ENCODE results near the gene ALG3. TPM values are rescaled to one million over a fixed set of nuclear protein-coding genes. Genes with fewer than 3 reads are reported as not detected.

Gene ALG3
- polyA plus RNA-seq, 1 experiment = 35.6 TPM

DNA sequence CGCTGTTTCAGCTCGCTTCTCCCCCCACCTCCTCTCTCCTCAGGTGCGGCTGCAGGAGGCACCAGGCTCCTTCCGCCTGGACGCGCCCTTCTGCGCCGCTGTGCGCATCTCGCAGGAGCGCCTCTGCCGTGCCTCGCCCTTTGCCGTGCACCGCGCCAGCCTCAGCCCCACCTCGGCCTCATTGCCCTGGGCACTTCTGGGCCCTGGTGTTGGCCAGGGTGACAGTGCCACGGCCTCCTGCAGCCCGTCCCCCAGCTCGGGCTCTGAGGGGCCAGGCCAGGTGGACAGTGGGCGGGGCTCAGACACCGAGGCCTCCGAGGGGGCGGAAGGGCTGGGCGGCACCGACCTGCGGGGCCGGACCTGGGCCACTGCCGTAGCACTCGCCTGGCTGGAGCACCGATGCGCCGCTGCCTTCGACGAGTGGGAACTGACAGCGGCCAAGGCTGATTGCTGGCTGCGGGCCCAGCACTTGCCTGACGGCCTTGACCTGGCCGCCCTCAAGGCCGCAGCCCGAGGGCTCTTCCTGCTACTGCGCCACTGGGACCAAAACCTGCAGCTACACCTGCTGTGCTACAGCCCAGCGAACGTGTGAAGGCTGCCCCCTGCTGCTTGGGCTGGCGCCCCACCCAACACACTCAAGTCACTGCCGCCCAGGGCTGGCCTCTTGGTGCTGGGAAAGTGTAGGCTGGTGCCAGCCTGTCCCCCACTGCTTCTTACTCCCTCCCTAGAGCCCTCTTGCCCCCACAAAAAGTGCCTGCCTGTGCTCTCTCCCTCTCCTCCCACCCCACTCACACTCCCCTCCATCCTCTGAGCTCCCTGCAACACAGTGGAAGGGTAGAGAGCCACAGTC lies 7.1 kb downstream of the ALG3 start:
- H3K27me3 ChIP-seq (ENCODE audit: control insufficient read depth, insufficient read depth, low read length) = peaks cover 11% of the 10 kb centered on the region
- ChIA-PET CTCF (interaction anchor here (1.8 to 3.0 kb wide), 3 partner anchors 9 to 346 kb away, joined by 4 to 20 read pairs (median 8); partner anchors contain the start of gene EEF1AKMT4), POLR2A (no interaction called here)
- H3K9me3 ChIP-seq (ENCODE audit: control insufficient read depth, insufficient read depth, low read length) = peaks cover 3% of the 10 kb centered on the region; the same call in 1 of the 2 replicates
- no peak for DNase-seq (ENCODE audit: low read depth, low spot score)
- no peak overlapping the region for H3K4me3 ChIP-seq (ENCODE audit: low read depth, low read length)
- H3K27ac ChIP-seq (ENCODE audit: low read depth, low read length) = no peak overlapping the region
- peak; percentile 61 for TF ChIP-seq CTCF (IDR thresholded peaks at IDR 0.05; ENCODE audit: low read depth, low read length)

- POLR2A ChIA-PET = interaction anchor here (0.6 kb wide), 1 partner anchor 436 kb away, joined by 3 read pairs; no protein-coding TSS in a partner anchor
- no peak for DNase-seq (ENCODE audit: low read depth, low spot score)
- CTCF ChIA-PET = interaction anchor here (0.6 to 3.0 kb wide), 4 partner anchors 9 to 345 kb away, joined by 3 to 20 read pairs (median 7); partner anchors contain the start of gene EEF1AKMT4
- peaks cover 3% of the 10 kb centered on the region; the same call in 1 of the 2 replicates for H3K9me3 ChIP-seq (ENCODE audit: control insufficient read depth, insufficient read depth, low read length)
- no peak overlapping the region for H3K4me3 ChIP-seq (ENCODE audit: low read depth, low read length)
- TF ChIP-seq CTCF (IDR thresholded peaks at IDR 0.05; ENCODE audit: low read depth, low read length) = no peak
- H3K27me3 ChIP-seq (ENCODE audit: control insufficient read depth, insufficient read depth, low read length) = peaks cover 14% of the 10 kb centered on the region
- no peak overlapping the region for H3K27ac ChIP-seq (ENCODE audit: low read depth, low read length)
Measured at GRCh38 chr3:184241141-184241446, 7.7 kb downstream of the ALG3 start.

DNA sequence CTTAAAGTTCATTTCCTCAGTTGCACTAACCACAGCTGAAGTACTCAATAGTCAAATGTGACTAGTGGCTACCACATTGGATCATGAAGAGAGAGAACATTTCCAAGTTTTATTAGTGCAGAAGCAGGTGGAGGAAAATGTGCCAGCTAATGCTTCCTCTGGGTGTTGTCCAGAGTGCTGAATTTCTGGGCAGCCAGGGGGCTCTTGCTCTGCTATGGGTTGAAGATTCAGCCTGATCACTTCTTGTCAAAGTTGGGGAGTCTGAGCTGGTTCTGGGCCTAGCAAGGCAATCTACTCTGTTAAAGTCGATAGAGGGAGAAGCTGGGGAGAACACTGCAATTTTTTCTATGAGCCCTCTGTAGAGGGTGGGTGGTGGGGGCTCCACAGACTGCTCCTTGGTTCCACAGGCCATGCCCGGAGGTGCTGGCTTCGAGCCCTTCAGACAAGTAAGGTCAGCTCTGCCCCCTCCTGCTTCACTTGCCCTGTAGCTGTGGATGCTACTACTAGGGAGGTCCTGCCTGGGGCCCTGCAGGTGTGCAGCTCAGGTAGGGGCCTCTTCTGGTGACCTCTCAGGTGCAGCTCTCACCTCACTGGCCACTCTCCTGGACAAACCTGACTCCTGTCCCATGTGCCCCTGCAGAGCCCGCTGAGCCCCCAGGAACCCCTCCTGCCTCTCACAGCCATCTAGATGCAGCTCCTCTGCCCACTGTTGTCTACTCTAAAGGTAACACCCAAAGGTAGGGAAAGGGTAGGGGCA lies 8.2 kb downstream of the ALG3 start:
- Histone ChIP-seq H3K4me3 (ENCODE audit: low read depth, low read length) (no peak overlapping the region), H3K9me3 (ENCODE audit: control insufficient read depth, insufficient read depth, low read length) (peaks cover 3% of the 10 kb centered on the region; the same call in 1 of the 2 replicates), H3K27me3 (ENCODE audit: control insufficient read depth, insufficient read depth, low read length) (peaks cover 14% of the 10 kb centered on the region), H3K27ac (ENCODE audit: low read depth, low read length) (no peak overlapping the region)
- no peak for DNase-seq (ENCODE audit: low read depth, low spot score)
- CTCF ChIA-PET = interaction anchor here (0.6 to 3.0 kb wide), 4 partner anchors 10 to 345 kb away, joined by 3 to 20 read pairs (median 7); partner anchors contain the start of gene EEF1AKMT4
- TF ChIP-seq CTCF (IDR thresholded peaks at IDR 0.05; ENCODE audit: low read depth, low read length) = peak; percentile 25; the same call in 1 of the 2 replicates
- POLR2A ChIA-PET = interaction anchor here (0.6 to 0.7 kb wide), 2 partner anchors 95 to 435 kb away, joined by 3 read pairs; no protein-coding TSS in a partner anchor

- CTCF ChIA-PET = interaction anchor here (1.3 to 3.0 kb wide), 2 partner anchors 10 to 12 kb away, joined by 6 to 20 read pairs; partner anchors contain the start of gene EEF1AKMT4
Measured at GRCh38 chr3:184239708-184240107, 9.1 kb downstream of the ALG3 start.

More at GRCh38 chr3:184239708-184240107, 9.1 kb downstream of the ALG3 start:
- no peak overlapping the region for H3K27ac ChIP-seq (ENCODE audit: low read depth, low read length)
- DNase-seq (ENCODE audit: low read depth, low spot score) = no peak
- no peak for TF ChIP-seq CTCF (IDR thresholded peaks at IDR 0.05; ENCODE audit: low read depth, low read length)
- POLR2A ChIA-PET = no interaction called here
- H3K27me3 ChIP-seq (ENCODE audit: control insufficient read depth, insufficient read depth, low read length) = peaks cover 16% of the 10 kb centered on the region
- no peak overlapping the region for H3K4me3 ChIP-seq (ENCODE audit: low read depth, low read length)
- peaks cover 3% of the 10 kb centered on the region; the same call in 1 of the 2 replicates for H3K9me3 ChIP-seq (ENCODE audit: control insufficient read depth, insufficient read depth, low read length)
